Neural progenitor cell (in vitro differentiated cells): ENCODE measurements around the gene FATE1.

Experiments
- EZH2phosphoT487 ChIP-seq: fragments of 200-600 bp; sonication (generic); IDR thresholded peaks from 2 replicates; pipeline ENCODE4 v1.6.1; 2017; ENCODE audit warnings: antibody characterized with exemption
- TF ChIP-seq, protein P1 (sequence below): fragments of 200-600 bp; sonication (generic); IDR thresholded peaks from 2 replicates; pipeline ENCODE4 v1.5.1; 2017; ENCODE audit warnings: antibody characterized with exemption, mild to moderate bottlenecking

DNA sequence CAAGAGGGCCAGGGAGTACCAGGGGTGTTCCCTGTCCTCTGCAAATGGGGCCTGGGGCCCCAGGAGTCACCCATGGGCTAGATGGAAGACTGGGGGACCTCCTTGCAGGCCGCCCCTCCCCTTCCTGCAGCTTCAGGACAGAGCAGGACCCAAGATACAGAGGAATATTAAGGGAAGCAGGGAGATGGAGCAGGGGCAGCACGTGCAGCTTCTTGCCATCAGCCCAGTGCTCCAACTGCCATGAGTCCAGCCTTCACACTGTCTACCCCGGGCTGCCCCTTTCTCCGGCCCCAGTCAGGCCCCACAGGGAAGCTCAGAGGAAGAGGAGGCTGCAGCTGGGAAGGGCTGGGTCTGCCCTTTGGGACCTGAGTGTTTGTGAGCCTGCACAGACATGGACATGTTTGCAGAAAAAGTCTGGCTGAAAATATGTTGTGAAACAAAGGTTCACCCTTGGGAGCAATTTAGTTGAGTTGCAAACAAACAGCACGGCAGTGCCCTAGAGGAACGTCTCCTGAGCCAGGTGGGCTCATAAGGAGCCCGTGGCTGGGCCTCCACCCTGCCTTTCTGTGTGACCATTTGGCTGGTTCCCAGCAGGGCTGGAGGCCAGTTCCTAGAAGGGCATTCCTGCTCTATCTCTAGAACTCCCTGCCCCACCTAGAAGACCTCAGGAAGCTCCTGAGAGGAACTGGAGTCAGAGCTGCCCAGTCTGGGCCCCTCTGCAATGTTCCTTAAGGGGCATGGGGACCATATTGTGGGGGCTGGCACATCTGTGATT is 8.9 kb downstream of the FATE1 start:
- TF ChIP-seq, protein P1, sequence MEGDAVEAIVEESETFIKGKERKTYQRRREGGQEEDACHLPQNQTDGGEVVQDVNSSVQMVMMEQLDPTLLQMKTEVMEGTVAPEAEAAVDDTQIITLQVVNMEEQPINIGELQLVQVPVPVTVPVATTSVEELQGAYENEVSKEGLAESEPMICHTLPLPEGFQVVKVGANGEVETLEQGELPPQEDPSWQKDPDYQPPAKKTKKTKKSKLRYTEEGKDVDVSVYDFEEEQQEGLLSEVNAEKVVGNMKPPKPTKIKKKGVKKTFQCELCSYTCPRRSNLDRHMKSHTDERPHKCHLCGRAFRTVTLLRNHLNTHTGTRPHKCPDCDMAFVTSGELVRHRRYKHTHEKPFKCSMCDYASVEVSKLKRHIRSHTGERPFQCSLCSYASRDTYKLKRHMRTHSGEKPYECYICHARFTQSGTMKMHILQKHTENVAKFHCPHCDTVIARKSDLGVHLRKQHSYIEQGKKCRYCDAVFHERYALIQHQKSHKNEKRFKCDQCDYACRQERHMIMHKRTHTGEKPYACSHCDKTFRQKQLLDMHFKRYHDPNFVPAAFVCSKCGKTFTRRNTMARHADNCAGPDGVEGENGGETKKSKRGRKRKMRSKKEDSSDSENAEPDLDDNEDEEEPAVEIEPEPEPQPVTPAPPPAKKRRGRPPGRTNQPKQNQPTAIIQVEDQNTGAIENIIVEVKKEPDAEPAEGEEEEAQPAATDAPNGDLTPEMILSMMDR, result no peak
- no peak for TF ChIP-seq EZH2phosphoT487
